ENCODE measurements around the gene SERPINB13. TPM values are rescaled to one million over a fixed set of nuclear protein-coding genes. Genes with fewer than 3 reads are reported as not detected.
A peak's percentile ranks its signal among the peaks of the same experiment; 100 is the strongest.

Gene SERPINB13
- polyA plus RNA-seq (2011; rRNA removed) (not detected in 2 replicates), polyA minus RNA-seq (2011; rRNA and poly(A)+ RNA removed) (not detected in 2 replicates)

- ChIA-PET POLR2A (no interaction called here), CTCF (interaction anchor here (14.3 kb wide), 1 partner anchor 73 kb away, joined by 328 read pairs; no protein-coding TSS in a partner anchor)
- no peak within 1 kb of the TSS for H3K4me3 ChIP-seq (ENCODE audit: low read depth, low read length)
- no peaks in the 10 kb centered on the region for H3K36me3 ChIP-seq (ENCODE audit: control insufficient read depth, insufficient read depth, low read length)
- no peaks in the 10 kb centered on the region for H3K27me3 ChIP-seq (ENCODE audit: control insufficient read depth, insufficient read depth, low read length)
- no peak for TF ChIP-seq CTCF (IDR thresholded peaks at IDR 0.05; ENCODE audit: insufficient read depth, low read depth, low read length)
- no peak for DNase-seq (ENCODE audit: low read depth)
Measured at GRCh38 chr18:63586966-63587365, at the start of gene SERPINB13. Gene SERPINB13 (plus strand): TSS chr18:63587343. CDS start chr18:63588668, 1,325 bp downstream.

GRCh38 chr18:63539904-63540510 is 47.1 kb upstream of the SERPINB13 start:
- no peak for TF ChIP-seq CTCF (IDR thresholded peaks at IDR 0.05; ENCODE audit: insufficient read depth, low read depth, low read length)
- ChIA-PET CTCF (interaction anchor here (0.6 to 3.8 kb wide), 6 partner anchors 11 to 315 kb away, joined by 3 to 15 read pairs (median 4); no protein-coding TSS in a partner anchor), POLR2A (interaction anchor here (1.3 kb wide), 1 partner anchor 13 kb away, joined by 4 read pairs; no protein-coding TSS in a partner anchor)
- Histone ChIP-seq H3K27me3 (ENCODE audit: control insufficient read depth, insufficient read depth, low read length) (no peaks in the 10 kb centered on the region), H3K4me3 (ENCODE audit: low read depth, low read length) (no peak overlapping the region), H3K36me3 (ENCODE audit: control insufficient read depth, insufficient read depth, low read length) (no peaks in the 10 kb centered on the region)
- peak; percentile 26 for DNase-seq (ENCODE audit: low read depth)

GRCh38 chr18:63542069-63542468 is 45.1 kb upstream of the SERPINB13 start, which contains the start of gene SERPINB12:
Gene SERPINB12 (plus strand): TSS chr18:63542369. CDS start chr18:63556160, 13,791 bp downstream.
- no peak for DNase-seq (ENCODE audit: low read depth)
- ChIA-PET POLR2A (no interaction called here), CTCF (interaction anchor here (1.0 to 3.8 kb wide), 3 partner anchors 31 to 200 kb away, joined by 3 to 11 read pairs (median 3); no protein-coding TSS in a partner anchor)
- Histone ChIP-seq H3K27me3 (ENCODE audit: control insufficient read depth, insufficient read depth, low read length) (no peaks in the 10 kb centered on the region), H3K4me3 (ENCODE audit: low read depth, low read length) (no peak within 1 kb of the TSS), H3K36me3 (ENCODE audit: control insufficient read depth, insufficient read depth, low read length) (no peaks in the 10 kb centered on the region)
- TF ChIP-seq CTCF (IDR thresholded peaks at IDR 0.05; ENCODE audit: insufficient read depth, low read depth, low read length): no peak

- CTCF ChIA-PET: interaction anchor here (1.3 to 1.6 kb wide), 3 partner anchors 10 to 22 kb away, joined by 3 to 5 read pairs (median 4); no protein-coding TSS in a partner anchor
- Histone ChIP-seq H3K36me3 (ENCODE audit: control insufficient read depth, insufficient read depth, low read length) (no peaks in the 10 kb centered on the region), H3K4me3 (ENCODE audit: low read depth, low read length) (no peak overlapping the region), H3K27me3 (ENCODE audit: control insufficient read depth, insufficient read depth, low read length) (no peaks in the 10 kb centered on the region)
- TF ChIP-seq CTCF (IDR thresholded peaks at IDR 0.05; ENCODE audit: insufficient read depth, low read depth, low read length): no peak
- POLR2A ChIA-PET: no interaction called here
- DNase-seq (ENCODE audit: low read depth): no peak
Measured at GRCh38 chr18:63544017-63544416, 43.1 kb upstream of the SERPINB13 start.

GRCh38 chr18:63545000-63545399 is 42.1 kb upstream of the SERPINB13 start:
- no peak for DNase-seq (ENCODE audit: low read depth)
- CTCF ChIA-PET: interaction anchor here (0.6 to 1.6 kb wide), 2 partner anchors 9 to 300 kb away, joined by 3 to 4 read pairs; no protein-coding TSS in a partner anchor

More at GRCh38 chr18:63545000-63545399, 42.1 kb upstream of the SERPINB13 start:
- POLR2A ChIA-PET: no interaction called here
- Histone ChIP-seq H3K36me3 (ENCODE audit: control insufficient read depth, insufficient read depth, low read length) (no peaks in the 10 kb centered on the region), H3K4me3 (ENCODE audit: low read depth, low read length) (no peak overlapping the region), H3K27me3 (ENCODE audit: control insufficient read depth, insufficient read depth, low read length) (no peaks in the 10 kb centered on the region)
- TF ChIP-seq CTCF (IDR thresholded peaks at IDR 0.05; ENCODE audit: insufficient read depth, low read depth, low read length): no peak

All from BJ (cell line).